Ecto neural progenitor cell (in vitro differentiated cells): ENCODE measurements around the gene SLC25A33.
"Not testable (repeated sequence)": the region's sequence is repeated elsewhere in the genome, so short reads cannot be mapped to it uniquely, and the experiment has no call there.

ENCODE experiments used
- DNase-seq: peaks from one replicate; pipeline ENCODE4 v3.0.0-alpha.2; 2018; ENCODE audit warnings: low spot score

Gene SLC25A33

GRCh38 chr1:9539829-9540550 is 725 bp downstream of the SLC25A33 start:
- peak; percentile 80 for DNase-seq

GRCh38 chr1:9542430-9542829 is 3.2 kb downstream of the SLC25A33 start:
- DNase-seq: no peak

DNA sequence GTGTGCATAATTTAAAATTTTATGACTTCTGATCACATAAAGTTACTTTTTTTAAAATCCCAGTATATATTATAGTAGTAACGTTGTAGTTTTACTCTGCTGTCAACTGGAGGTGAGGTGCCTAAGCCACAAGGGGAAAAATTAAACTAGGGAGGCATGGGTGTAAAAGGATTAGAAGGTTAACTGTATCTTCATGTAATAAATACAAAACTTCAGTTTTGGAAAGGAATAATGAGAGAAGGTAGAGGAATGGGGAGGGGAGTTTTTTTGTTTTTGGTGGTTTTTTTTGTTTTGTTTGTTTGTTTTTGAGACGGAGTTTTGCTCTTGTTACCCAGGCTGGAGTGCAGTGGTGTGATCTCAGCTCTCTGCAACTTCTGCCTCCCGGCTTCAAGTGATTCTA is 5.7 kb downstream of the SLC25A33 start:
- no peak for DNase-seq

- no peak for DNase-seq
Observed at GRCh38 chr1:9549955-9550546, 10.8 kb downstream of the SLC25A33 start.

DNA sequence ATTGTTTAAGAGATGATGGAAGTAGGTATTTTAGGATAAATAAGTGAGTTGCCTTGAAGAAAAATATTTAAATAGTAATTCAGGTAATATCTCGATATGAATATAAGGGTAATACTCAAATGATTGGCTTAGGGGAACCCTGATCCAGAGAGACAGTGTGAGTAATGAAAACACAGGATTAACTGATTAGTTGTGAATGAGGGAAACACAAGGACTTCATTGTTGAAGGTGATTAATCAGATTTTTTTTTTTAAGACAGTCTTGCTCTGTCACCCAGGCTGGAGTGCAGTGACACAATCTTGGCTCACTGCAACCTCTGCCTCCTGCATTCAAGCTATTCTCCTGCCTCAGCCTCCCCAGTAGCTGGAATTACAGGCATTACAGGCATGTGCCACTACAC is 12.7 kb downstream of the SLC25A33 start:
- DNase-seq: no peak

DNA sequence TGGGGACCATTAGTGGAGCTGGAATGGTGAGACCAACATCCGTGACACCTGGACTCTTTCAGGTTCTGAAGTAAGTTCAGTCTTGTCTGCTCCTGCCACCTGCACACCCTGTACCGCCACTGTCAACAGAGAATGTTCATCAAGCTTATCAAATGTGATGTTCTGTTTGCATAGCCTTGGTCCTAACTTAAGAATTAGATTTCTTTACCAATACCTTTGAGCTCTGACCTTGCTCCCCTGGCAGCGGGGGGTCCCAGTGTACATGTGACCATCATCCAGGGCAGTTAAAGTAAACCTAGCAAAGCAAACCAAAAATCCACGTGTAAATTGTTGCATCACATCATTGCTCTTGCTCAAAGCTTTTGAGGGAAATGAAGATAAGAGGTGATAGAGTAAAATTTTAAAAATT is 14.5 kb downstream of the SLC25A33 start:
- DNase-seq: no peak

- DNase-seq: no peak
Observed at GRCh38 chr1:9555942-9556341, 16.7 kb downstream of the SLC25A33 start.

DNA sequence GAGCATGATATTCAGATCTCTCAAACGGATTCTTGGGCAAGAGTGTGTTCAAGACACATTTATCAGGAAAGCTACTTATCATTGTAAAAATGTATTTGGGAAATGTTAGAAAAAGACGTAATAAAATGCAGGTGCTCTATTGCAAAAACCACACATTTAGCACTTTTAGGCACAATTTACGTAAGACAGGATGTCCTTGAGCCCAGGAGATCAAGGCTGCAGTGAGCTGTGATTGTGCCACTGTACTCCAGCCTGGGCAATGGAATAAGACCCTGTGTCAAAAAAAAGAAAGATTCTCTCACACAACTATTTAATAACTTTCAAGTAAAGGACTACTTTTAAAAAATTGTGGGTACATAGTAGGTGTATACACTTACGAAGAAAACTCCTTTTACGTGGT is 18.4 kb downstream of the SLC25A33 start:
- no peak for DNase-seq

GRCh38 chr1:9558271-9558945 is 19.1 kb downstream of the SLC25A33 start:
- no peak for DNase-seq

DNA sequence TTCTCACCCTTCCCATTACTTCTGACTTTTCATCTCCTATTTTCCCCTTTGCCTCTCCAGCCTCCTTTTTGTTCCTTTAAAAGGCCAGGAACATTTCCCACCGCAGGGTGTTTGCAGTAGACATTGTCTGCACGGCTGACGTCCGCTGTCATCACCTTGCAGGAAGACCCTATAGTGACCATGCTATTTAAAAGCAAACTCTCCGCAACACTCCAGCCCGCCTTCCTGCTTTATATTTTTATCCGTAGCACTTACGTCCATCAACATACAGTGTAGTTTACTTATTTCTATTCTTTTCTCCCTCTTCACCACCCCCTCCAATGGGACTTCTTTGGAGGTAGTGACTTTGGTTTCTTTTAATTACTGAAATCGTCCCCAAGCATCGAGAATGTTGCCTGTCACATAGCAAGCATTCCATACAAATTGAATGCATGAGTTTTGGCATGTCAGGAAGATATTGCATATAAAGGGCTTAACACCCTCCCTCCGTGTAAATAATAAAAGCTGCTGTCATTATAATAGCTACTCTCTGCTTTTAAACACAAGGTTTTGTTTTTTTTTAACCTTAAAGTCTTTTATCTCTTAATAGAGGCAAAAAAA is 19.8 kb downstream of the SLC25A33 start:
- no peak for DNase-seq

DNA sequence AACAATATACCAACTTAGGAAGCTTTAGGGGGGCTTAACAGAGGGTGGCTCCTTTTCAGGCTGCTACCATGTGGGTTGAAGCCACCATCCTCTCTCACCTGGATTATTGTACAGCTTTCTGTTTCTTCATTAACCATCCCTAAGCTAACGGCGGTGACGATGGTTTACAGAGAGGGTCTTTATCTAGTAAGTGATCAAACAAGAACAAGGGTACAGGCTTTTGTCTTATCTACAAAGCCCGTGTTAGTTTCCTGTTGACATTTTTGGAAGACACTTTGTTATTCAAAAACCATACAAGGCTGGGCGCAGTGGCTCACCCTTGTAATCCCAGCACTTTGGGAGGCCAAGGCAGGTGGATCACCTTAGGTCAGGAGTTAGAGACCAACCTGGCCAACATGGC is 20.4 kb downstream of the SLC25A33 start:
- DNase-seq: no peak

DNA sequence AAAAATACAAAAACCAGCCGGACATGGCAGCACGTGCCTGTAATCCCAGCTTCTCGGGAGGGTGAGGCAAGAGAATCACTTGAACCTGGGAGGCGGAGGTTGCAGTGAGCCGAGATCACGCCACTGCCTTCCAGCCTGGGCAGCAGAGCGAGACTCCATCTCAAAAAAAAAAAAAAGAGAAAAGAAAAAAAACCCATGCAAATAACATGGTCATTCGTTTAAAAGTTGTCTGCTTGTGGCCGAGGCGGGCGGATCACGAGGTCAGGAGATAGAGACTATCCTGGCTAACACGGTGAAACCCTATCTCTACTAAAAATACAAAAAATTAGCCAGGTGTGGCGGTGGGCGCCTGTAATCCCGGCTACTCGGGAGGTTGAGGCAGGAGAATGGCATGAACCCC is 20.8 kb downstream of the SLC25A33 start:
- not testable (repeated sequence) for DNase-seq

- DNase-seq: no peak
Observed at GRCh38 chr1:9561429-9561828, 22.2 kb downstream of the SLC25A33 start.

- no peak for DNase-seq
Observed at GRCh38 chr1:9569267-9569666, 30.0 kb downstream of the SLC25A33 start.

DNA sequence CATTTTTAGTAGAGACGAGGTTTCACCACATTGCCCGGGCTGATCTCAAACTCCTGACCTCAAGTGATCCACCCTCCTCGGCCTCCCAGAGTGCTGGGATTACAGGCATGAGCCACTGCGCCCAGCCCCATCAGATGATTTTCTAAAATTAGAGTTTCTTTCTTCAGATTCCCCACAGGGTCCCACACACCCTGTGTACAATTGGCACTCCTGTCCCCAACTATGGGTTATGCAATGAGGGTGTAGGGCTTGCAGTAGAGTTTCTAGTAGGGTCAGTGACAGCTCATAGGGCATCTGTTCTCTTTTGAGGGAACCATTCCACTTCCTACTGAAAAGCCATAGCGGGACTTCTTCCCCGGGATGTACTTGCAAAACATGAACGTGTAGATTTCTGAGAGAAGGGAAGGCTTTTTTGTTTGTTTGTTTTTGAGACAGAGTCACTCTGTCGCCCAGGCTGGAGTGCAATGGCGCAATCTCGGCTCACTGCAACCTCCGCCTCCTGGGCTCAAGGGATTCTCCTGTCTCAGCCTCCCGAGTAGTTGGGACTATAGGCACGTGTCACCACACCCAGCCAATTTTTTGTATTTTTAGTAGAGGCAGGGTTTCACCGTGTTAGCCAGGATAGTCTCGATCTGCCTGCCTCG is 31.7 kb downstream of the SLC25A33 start:
- DNase-seq: not testable (repeated sequence)

DNA sequence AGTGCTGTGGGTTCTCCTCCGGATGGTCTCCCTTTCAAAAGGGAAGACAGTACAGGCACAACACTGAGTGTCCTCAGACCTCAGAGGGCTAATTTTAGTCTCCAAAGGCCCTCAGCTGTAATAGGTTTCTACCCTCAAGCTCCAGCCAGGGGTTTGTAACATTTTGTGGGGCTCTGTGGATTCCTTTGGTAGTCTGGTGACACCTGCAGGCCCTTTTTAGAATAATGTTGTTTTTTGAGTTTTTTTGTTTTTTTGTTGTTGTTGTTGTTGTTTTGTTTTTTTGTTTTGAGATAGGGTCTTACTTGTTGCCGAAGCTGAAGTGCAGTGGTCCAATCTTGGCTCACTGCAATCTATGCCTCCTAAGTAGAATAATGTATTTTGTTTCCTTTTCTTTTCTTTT is 34.5 kb downstream of the SLC25A33 start:
- DNase-seq: no peak

GRCh38 chr1:9575486-9575885 is 36.2 kb downstream of the SLC25A33 start:
- DNase-seq: no peak

DNA sequence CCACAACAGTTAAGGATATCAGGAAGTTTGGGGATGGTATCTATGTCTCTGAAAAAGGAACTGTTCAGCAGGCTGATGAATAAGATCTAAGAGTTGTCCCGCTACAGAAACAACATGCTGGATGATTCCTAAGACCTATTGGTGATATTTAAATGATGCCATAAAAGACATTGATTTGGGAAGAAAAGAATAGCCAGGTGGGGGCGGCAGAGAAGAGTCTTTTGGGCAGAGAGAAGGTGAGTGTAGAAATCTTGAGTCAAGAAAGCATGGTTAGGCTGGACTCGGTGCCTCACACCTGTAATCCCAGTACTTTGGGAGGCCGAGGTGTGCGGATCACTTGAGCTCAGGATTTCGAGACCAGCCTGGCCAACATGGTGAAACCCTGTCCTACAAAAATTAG is 37.6 kb downstream of the SLC25A33 start:
- no peak for DNase-seq

DNA sequence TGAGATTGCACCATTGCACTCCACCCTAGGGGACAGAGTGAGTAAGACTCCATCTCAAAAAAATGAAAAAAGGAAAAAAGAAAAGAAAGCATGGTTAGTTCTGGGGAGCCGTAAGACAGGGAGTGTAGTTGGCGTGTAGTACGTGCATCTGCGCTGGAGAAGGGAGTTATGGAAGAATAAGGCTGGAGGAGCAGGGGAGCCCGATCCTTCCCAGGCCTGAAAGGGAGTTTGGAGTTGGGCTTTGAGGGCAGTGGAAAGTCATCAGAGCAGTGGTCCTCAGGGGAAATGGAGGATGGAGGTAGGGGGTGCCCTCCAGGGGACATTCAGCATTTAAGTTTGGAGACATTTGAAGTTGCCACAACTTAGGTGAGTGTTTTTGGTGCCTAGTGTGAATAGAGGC is 38.2 kb downstream of the SLC25A33 start:
- no peak for DNase-seq

DNA sequence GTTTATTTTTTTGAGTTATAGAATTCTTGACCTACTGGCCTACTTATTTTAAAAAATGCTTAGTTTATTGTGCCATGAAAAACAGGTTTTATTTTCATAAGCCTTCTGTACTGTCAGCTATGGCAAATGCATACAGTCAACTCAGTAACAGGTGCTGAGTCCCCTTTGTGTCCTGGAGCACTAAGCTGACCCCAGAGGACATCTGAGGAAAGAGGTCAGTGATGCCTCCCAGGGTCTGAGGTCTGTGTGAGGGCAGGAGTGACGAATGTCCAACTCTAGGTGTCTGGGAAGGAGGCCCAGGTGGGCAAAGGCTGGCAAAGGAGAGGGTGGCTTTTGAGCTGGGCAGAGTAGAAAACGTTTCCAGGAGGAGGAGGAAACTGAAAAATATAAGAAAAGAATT is 41.7 kb downstream of the SLC25A33 start:
- no peak for DNase-seq

DNA sequence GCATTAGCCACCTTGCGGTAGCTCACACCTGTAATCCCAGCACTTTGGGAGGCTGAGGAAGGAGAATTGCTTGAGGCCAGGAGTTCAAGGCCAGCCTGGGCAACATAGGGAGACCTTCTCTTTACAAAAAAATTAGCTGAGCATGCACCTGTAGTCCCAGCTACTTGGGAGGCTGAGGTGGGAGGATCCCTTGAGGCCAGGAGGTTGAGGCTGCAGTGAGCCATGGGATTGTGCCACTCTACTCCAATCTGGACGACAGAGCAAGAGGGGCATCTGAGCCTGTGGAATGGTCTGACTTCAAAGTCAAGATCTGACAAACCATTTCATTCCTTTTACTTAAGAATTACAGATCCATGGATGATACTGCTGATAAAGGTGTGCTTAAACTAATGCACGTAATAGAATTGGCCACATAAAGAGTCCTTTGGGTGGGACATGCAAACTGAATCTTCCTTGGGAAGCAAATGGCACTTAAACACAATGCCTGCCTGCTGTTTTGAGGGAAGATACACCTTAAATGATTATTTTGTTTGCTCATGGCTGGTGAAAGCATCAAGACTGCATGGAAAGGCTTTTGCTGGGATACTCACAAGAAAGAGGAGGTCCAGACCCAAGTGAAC is 47.0 kb downstream of the SLC25A33 start:
- no peak for DNase-seq

- peak; percentile 96 for DNase-seq
Observed at GRCh38 chr1:9588551-9589143, 49.4 kb downstream of the SLC25A33 start, which contains the start of gene TMEM201. Gene TMEM201 (plus strand): TSS chr1:9588911. CDS start chr1:9588931, 20 bp downstream.
